ENCODE results near the gene DDX1.

The DDX1 gene

DNA sequence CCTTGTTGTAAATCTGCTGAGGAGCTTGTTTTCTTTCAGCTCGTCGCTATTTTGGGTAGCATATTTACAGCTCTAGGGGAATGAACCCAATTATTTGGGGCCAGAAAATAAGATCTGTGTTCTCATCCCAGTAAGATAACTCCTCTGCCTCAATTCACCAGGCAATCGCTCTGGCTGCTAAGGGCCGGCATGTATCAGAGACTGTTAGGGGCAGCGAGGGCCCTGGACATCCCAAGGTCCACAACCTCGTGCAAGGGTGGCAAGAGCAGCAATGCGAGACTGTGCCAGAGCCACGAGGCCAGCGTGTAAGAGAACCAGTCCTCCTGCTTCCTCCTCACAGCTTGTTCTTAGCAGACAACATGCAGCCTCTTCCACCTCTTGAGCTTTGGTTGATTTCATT lies 66.1 kb downstream of the DDX1 start:
- Histone ChIP-seq H3K27me3 (ENCODE audit: insufficient read depth, low read depth, severe bottlenecking) (no peaks in the 10 kb centered on the region), H3K36me3 (no peaks in the 10 kb centered on the region)

DNA sequence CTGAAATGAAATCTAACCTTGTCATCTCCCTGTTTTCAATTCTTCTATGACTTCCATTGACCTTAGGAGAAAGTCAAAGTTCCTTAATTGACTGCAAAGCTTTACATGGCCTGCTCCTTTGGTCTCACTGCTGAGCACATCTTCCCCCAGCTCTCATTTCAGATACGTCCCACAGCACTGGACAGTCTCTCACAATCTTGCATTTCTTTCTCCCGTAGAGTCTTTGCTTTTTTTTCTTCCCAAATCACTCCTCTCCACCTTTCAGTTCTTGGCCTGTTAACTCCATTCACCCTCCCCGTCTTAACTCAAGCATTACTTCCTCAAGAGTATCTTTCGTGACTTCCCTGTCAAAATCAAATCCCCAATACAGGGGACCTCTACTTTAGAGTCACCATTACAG lies 67.2 kb downstream of the DDX1 start:
- TF ChIP-seq, protein P1, sequence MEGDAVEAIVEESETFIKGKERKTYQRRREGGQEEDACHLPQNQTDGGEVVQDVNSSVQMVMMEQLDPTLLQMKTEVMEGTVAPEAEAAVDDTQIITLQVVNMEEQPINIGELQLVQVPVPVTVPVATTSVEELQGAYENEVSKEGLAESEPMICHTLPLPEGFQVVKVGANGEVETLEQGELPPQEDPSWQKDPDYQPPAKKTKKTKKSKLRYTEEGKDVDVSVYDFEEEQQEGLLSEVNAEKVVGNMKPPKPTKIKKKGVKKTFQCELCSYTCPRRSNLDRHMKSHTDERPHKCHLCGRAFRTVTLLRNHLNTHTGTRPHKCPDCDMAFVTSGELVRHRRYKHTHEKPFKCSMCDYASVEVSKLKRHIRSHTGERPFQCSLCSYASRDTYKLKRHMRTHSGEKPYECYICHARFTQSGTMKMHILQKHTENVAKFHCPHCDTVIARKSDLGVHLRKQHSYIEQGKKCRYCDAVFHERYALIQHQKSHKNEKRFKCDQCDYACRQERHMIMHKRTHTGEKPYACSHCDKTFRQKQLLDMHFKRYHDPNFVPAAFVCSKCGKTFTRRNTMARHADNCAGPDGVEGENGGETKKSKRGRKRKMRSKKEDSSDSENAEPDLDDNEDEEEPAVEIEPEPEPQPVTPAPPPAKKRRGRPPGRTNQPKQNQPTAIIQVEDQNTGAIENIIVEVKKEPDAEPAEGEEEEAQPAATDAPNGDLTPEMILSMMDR (IDR thresholded peaks at IDR 0.05; ENCODE audit: low read depth, low read length): no peak
- no peaks in the 10 kb centered on the region for H3K36me3 ChIP-seq
- H3K27me3 ChIP-seq (ENCODE audit: insufficient read depth, low read depth, severe bottlenecking): no peaks in the 10 kb centered on the region
- H3K4me3 ChIP-seq (ENCODE audit: low read depth, low read length): no peak overlapping the region
- no peak overlapping the region for H3K27ac ChIP-seq
- DNase-seq: no peak
- peaks cover 3% of the 10 kb centered on the region for H3K9me3 ChIP-seq (ENCODE audit: severe bottlenecking)

More for the DNA sequence above, 66.1 kb downstream of the DDX1 start:
- no peak overlapping the region for H3K27ac ChIP-seq
- H3K4me3 ChIP-seq (ENCODE audit: low read depth, low read length): no peak overlapping the region
- TF ChIP-seq, protein P1 (IDR thresholded peaks at IDR 0.05; ENCODE audit: low read depth, low read length): no peak
- DNase-seq: no peak
- H3K9me3 ChIP-seq (ENCODE audit: severe bottlenecking): peaks cover 3% of the 10 kb centered on the region

DNA sequence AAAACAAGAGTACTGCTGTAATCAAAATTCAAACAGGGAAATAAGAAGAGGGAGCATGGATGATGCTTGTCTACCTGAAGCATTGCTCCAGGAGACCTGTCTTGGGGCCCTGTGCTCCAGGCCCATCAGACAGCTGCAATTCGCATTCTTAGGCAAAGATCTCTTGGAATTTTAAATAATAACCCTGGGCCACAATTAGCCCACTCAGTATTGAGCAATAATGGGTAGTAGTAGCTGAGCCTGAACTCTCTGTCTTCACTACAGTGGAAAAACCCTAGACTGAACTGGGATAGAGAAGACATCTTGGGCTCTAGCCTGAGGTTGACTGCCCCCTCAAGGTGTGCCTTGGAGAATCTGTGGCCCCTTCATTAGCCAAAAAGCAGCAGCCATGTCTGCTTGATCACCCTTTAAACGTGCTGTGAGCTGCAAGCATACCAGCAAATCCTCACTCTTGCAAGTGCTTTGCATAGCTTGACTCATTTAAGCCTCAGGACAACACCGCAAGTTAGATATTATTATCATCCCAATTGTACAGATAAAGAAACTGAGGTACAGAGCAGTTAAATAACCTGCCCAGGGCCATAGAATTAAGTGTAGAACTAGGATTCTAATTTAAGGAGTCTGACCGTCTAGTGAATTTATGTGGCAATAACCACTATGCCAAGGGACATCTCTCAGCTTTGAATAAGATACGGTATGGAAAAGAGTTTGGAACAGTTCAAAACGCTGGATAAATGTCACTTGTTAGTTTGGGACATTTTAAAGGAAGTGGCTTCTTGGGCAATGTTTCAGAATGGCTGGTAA lies 69.0 kb downstream of the DDX1 start:
- TF ChIP-seq, protein P1 (IDR thresholded peaks at IDR 0.05; ENCODE audit: low read depth, low read length): no peak
- peaks cover 3% of the 10 kb centered on the region for H3K9me3 ChIP-seq (ENCODE audit: severe bottlenecking)
- no peaks in the 10 kb centered on the region for H3K36me3 ChIP-seq
- H3K27me3 ChIP-seq (ENCODE audit: insufficient read depth, low read depth, severe bottlenecking): no peaks in the 10 kb centered on the region
- DNase-seq: no peak
- no peak overlapping the region for H3K4me3 ChIP-seq (ENCODE audit: low read depth, low read length)
- H3K27ac ChIP-seq: no peak overlapping the region

DNA sequence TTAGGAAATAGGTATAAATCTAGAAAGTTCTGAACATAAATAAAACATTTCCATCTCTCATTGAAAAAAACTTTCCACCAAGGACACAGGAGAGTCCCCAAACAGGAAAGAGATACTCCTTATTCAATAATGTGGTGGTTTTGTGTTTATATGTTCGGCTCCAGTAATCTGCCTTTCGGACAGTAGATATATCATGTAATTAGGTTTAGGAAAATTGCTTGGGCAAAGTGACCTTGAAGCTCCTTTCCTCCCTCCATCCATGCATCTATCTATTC lies 69.6 kb downstream of the DDX1 start:
- H3K27ac ChIP-seq: no peak overlapping the region

DNA sequence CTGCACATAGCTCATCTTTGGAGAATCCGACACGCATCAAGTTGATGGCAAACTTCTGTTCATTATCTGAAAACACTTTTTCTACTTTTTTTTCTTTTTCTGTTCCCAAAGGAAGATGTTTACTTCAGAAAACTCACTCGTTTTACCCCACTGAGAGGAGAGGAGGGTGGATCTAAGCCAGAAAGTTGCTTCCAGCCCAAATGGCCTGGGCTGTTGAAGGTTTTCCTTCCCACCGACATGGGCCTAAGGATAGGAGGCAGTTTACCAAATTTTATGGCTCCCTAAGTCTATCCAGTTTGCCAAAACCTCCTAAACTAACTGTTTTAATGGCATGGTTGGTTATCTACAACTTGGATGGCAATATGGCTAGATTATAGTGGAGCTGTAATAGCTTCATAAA lies 70.4 kb downstream of the DDX1 start:
- Histone ChIP-seq H3K9me3 (ENCODE audit: severe bottlenecking) (peaks cover 3% of the 10 kb centered on the region), H3K36me3 (no peaks in the 10 kb centered on the region), H3K27me3 (ENCODE audit: insufficient read depth, low read depth, severe bottlenecking) (no peaks in the 10 kb centered on the region), H3K27ac (no peak overlapping the region), H3K4me3 (ENCODE audit: low read depth, low read length) (no peak overlapping the region)
- TF ChIP-seq, protein P1 (IDR thresholded peaks at IDR 0.05; ENCODE audit: low read depth, low read length): no peak
- DNase-seq: no peak

More for the DNA sequence above, 69.6 kb downstream of the DDX1 start:
- Histone ChIP-seq H3K27me3 (ENCODE audit: insufficient read depth, low read depth, severe bottlenecking) (no peaks in the 10 kb centered on the region), H3K36me3 (no peaks in the 10 kb centered on the region), H3K9me3 (ENCODE audit: severe bottlenecking) (peaks cover 3% of the 10 kb centered on the region), H3K4me3 (ENCODE audit: low read depth, low read length) (no peak overlapping the region)
- TF ChIP-seq, protein P1 (IDR thresholded peaks at IDR 0.05; ENCODE audit: low read depth, low read length): no peak
- DNase-seq: no peak

DNA sequence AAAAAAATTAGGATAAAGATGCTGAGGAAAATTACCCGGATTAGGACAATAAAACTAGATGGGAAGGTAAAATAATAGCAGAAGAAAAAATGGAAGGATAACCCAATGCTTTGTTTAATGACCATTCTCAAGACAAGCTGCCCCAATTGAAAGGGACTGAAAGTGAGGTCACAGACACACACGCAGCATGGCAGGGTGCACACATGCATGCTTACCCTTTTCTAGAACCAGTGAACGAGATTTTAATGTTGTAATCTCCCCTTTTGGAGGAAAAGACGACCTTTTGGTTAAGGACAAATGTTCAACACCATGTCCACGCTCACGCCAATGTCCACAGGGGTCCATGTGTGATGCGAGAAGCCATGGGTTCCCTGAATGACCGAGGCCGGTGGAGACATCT lies 70.9 kb downstream of the DDX1 start:
- H3K9me3 ChIP-seq (ENCODE audit: severe bottlenecking): peaks cover 3% of the 10 kb centered on the region
- H3K4me3 ChIP-seq (ENCODE audit: low read depth, low read length): no peak overlapping the region
- no peaks in the 10 kb centered on the region for H3K36me3 ChIP-seq
- TF ChIP-seq, protein P1 (IDR thresholded peaks at IDR 0.05; ENCODE audit: low read depth, low read length): no peak
- DNase-seq: no peak
- no peak overlapping the region for H3K27ac ChIP-seq
- H3K27me3 ChIP-seq (ENCODE audit: insufficient read depth, low read depth, severe bottlenecking): no peaks in the 10 kb centered on the region
